Right kidney (tissue), 9 donors: ENCODE data around the gene SOCS6.
"Not testable (repeated sequence)": the region's sequence is repeated elsewhere in the genome, so short reads cannot be mapped to it uniquely, and the experiment has no call there.

Experiments
- DNase-seq: peaks from one replicate; pipeline ENCODE4 v3.0.0-alpha.2; 2016
- long read RNA-seq, 8 donors: transcript quantifications; one replicate each; lab custom pipeline, GENCODE V29; 2026

Gene SOCS6
- long read RNA-seq, donor 1, full-length matches to known transcripts, result 4 of 4 reads
- long read RNA-seq, donor 1, partial matches to known transcripts, result 0 of 4 reads
- long read RNA-seq, donor 1, other reads (novel, unspliced or antisense), result 0 of 4 reads
- long read RNA-seq, donor 2, full-length matches to known transcripts, result 5 of 5 reads
- long read RNA-seq, donor 2, partial matches to known transcripts, result 0 of 5 reads
- long read RNA-seq, donor 2, other reads (novel, unspliced or antisense), result 0 of 5 reads
- long read RNA-seq, donor 3, full-length matches to known transcripts, result 7 of 7 reads
- long read RNA-seq, donor 3, partial matches to known transcripts, result 0 of 7 reads
- long read RNA-seq, donor 3, other reads (novel, unspliced or antisense), result 0 of 7 reads
- long read RNA-seq, donor 4, full-length matches to known transcripts, result 10 of 10 reads
- long read RNA-seq, donor 4, partial matches to known transcripts, result 0 of 10 reads
- long read RNA-seq, donor 4, other reads (novel, unspliced or antisense), result 0 of 10 reads
- long read RNA-seq, donor 5, full-length matches to known transcripts, result 12 of 12 reads
- long read RNA-seq, donor 5, partial matches to known transcripts, result 0 of 12 reads
- long read RNA-seq, donor 5, other reads (novel, unspliced or antisense), result 0 of 12 reads
- long read RNA-seq, donor 6, full-length matches to known transcripts, result 9 of 16 reads
- long read RNA-seq, donor 6, partial matches to known transcripts, result 7 of 16 reads
- long read RNA-seq, donor 6, other reads (novel, unspliced or antisense), result 0 of 16 reads
- long read RNA-seq, donor 7, result 0 reads
- long read RNA-seq, donor 8, full-length matches to known transcripts, result 7 of 7 reads
- long read RNA-seq, donor 8, partial matches to known transcripts, result 0 of 7 reads
- long read RNA-seq, donor 8, other reads (novel, unspliced or antisense), result 0 of 7 reads

- DNase-seq, result peak; percentile 87
Measured at GRCh38 chr18:70288851-70289328, at the start of gene SOCS6. Gene SOCS6 (plus strand): TSS chr18:70289045. CDS start chr18:70324669, 35,624 bp downstream.

- DNase-seq, result no peak
Measured at GRCh38 chr18:70243131-70243929, 45.5 kb upstream of the SOCS6 start.

- DNase-seq, result no peak
Measured at GRCh38 chr18:70246061-70246466, 42.8 kb upstream of the SOCS6 start.

GRCh38 chr18:70249118-70249517 lies 39.7 kb upstream of the SOCS6 start:
- DNase-seq, result no peak

- not testable (repeated sequence) for DNase-seq
Measured at GRCh38 chr18:70249861-70250260, 39.0 kb upstream of the SOCS6 start.

GRCh38 chr18:70250781-70251180 lies 38.1 kb upstream of the SOCS6 start:
- no peak for DNase-seq

GRCh38 chr18:70256184-70256583 lies 32.7 kb upstream of the SOCS6 start:
- DNase-seq, result no peak

- DNase-seq, result no peak
Measured at GRCh38 chr18:70256994-70257393, 31.9 kb upstream of the SOCS6 start.

- no peak for DNase-seq
Measured at GRCh38 chr18:70258243-70258642, 30.6 kb upstream of the SOCS6 start.

GRCh38 chr18:70260683-70261082 lies 28.2 kb upstream of the SOCS6 start:
- DNase-seq, result no peak

- DNase-seq, result no peak
Measured at GRCh38 chr18:70261141-70261788, 27.6 kb upstream of the SOCS6 start.

- DNase-seq, result no peak
Measured at GRCh38 chr18:70263336-70263735, 25.5 kb upstream of the SOCS6 start.

GRCh38 chr18:70271742-70272141 lies 17.1 kb upstream of the SOCS6 start:
- no peak for DNase-seq

GRCh38 chr18:70273021-70273420 lies 15.8 kb upstream of the SOCS6 start:
- no peak for DNase-seq

- no peak for DNase-seq
Measured at GRCh38 chr18:70276416-70277191, 12.2 kb upstream of the SOCS6 start.

GRCh38 chr18:70279470-70279869 lies 9.4 kb upstream of the SOCS6 start:
- DNase-seq, result no peak

- no peak for DNase-seq
Measured at GRCh38 chr18:70280007-70280925, 8.6 kb upstream of the SOCS6 start.

- no peak for DNase-seq
Measured at GRCh38 chr18:70284976-70285620, 3.7 kb upstream of the SOCS6 start.

- no peak for DNase-seq
Measured at GRCh38 chr18:70287731-70288130, 1.1 kb upstream of the SOCS6 start.
